A549 (cell line): ENCODE measurements around the gene NUDT1. TPM values are rescaled to one million over a fixed set of nuclear protein-coding genes. Genes with fewer than 3 reads are reported as not detected.

Experiments
- ATAC-seq, 2 experiments: fragments of 200-7000 bp in 1 of 2; fragments of >200 bp in 1 of 2; cut with Nextera tagmentation in 1 of 2; cut with Tn5 transposase in 1 of 2; 3 replicates each; pipeline versions ENCODE4 v1.8.0 to v1.9.1; 2018 to 2020; ENCODE audit warnings: mild to moderate bottlenecking in 1 of 2, moderate library complexity in 1 of 2
- CTCF ChIA-PET: fragments of 300-600 bp; sonication (Branson Sonifier 250); formaldehyde crosslinking; extraction: SDS; loops from one replicate; lab custom pipeline; 2021; ENCODE audit warnings: antibody characterized with exemption, inconsistent platforms; lab: Yijun Ruan, JAX
- POLR2A ChIA-PET: fragments of 350-600 bp; formaldehyde crosslinking; extraction: SDS; loops from one replicate; lab custom pipeline; 2021; ENCODE audit warnings: antibody characterized with exemption, inconsistent platforms; lab: Yijun Ruan, JAX
- DNase-seq, 2 experiments: peaks; one replicate each; pipeline versions ENCODE4 v3.0.0 to v3.0.0-alpha.2; 2011 to 2016; ENCODE audit warnings: low read depth in 1 of 2, low spot score in 1 of 2
- FAIRE-seq: peaks from 2 replicates; lab custom pipeline; 2011; peaks lifted over from hg19 to GRCh38; lab: Jason Lieb, UNC
- H3K27ac ChIP-seq, 2 experiments: fragments of >200 bp; sonication (Bioruptor Twin); formaldehyde crosslinking; 3 replicates each; pipeline ENCODE4 v1.5.1; 2016 to 2017
- H3K4me1 ChIP-seq: fragments of >200 bp; sonication (Bioruptor Twin); formaldehyde crosslinking; 3 replicates; pipeline ENCODE4 v1.6.1; 2016
- H3K4me2 ChIP-seq: fragments of >200 bp; sonication (Bioruptor Twin); formaldehyde crosslinking; 3 replicates; pipeline ENCODE4 v1.6.1; 2016
- H3K4me3 ChIP-seq: fragments of >200 bp; sonication (Bioruptor Twin); formaldehyde crosslinking; 3 replicates; pipeline ENCODE4 v1.5.1; 2016
- H3K9me3 ChIP-seq: fragments of >200 bp; sonication (Bioruptor Twin); formaldehyde crosslinking; 3 replicates; pipeline ENCODE4 v1.6.1; 2016
- CEBPB ChIP-seq, 2 experiments: fragments of >200 bp in 1 of 2; sonication (Bioruptor Twin) in 1 of 2; formaldehyde crosslinking in 1 of 2; IDR thresholded peaks; 2 replicates each; pipeline ENCODE4 v1.6.1; 2012 to 2016
- CHD2 ChIP-seq: fragments of 150-350 bp; IDR thresholded peaks from 2 replicates; pipeline ENCODE4 v1.6.1; 2014; ENCODE audit warnings: low read length; ENCODE audit not compliant: partially characterized antibody
- EHMT2 ChIP-seq: fragments of 200-600 bp; sonication (generic); IDR thresholded peaks from 2 replicates; pipeline ENCODE4 v1.6.1; 2016; ENCODE audit warnings: antibody characterized with exemption, low read depth, mild to moderate bottlenecking, moderate library complexity
- FOSB ChIP-seq: fragments of 250-450 bp; sonication (Bioruptor Pico); IDR thresholded peaks from 2 replicates; pipeline ENCODE4 v1.5.0; 2020; ENCODE audit warnings: mild to moderate bottlenecking, moderate library complexity
- HOXB5 ChIP-seq: fragments of 250-450 bp; sonication (Bioruptor Pico); IDR thresholded peaks from 2 replicates; pipeline ENCODE4 v1.5.0; 2020; ENCODE audit warnings: mild to moderate bottlenecking, moderate library complexity
- KDM1A ChIP-seq: fragments of 200-600 bp; sonication (generic); IDR thresholded peaks from 2 replicates; pipeline ENCODE4 v1.6.1; 2016; ENCODE audit warnings: low read depth, mild to moderate bottlenecking
- KDM5A ChIP-seq: fragments of 200-600 bp; sonication (generic); IDR thresholded peaks from 2 replicates; pipeline ENCODE4 v1.6.1; 2016; ENCODE audit warnings: antibody characterized with exemption, mild to moderate bottlenecking
- MAZ ChIP-seq: fragments of 150-350 bp; IDR thresholded peaks from 2 replicates; pipeline ENCODE4 v1.6.1; 2014; ENCODE audit warnings: antibody characterized with exemption, low read depth, low read length, borderline replicate concordance
- MYC ChIP-seq: IDR thresholded peaks from 2 replicates; pipeline ENCODE4 v1.6.1; 2012; ENCODE audit warnings: mild to moderate bottlenecking, inconsistent platforms, low read length, improper control_type of control experiment, borderline replicate concordance
- NFE2L2 ChIP-seq: fragments of 150-350 bp; conservative IDR thresholded peaks from 2 replicates; pipeline ENCODE4 v1.6.1; 2014; ENCODE audit warnings: low read length
- NR3C1 ChIP-seq: fragments of >200 bp; sonication (Bioruptor Twin); formaldehyde crosslinking; IDR thresholded peaks from 3 replicates; pipeline ENCODE4 v1.6.1; 2017
- POLR2A ChIP-seq: IDR thresholded peaks from 2 replicates; pipeline ENCODE4 v1.6.1; 2012; ENCODE audit warnings: mild to moderate bottlenecking, low read length
- POLR2AphosphoS2 ChIP-seq: conservative IDR thresholded peaks from 2 replicates; pipeline ENCODE4 v1.6.1; 2012; ENCODE audit warnings: low read length, improper control_type of control experiment, inconsistent platforms
- RAD21 ChIP-seq, 2 experiments: fragments of >200 bp in 1 of 2; sonication (Bioruptor Twin) in 1 of 2; formaldehyde crosslinking in 1 of 2; IDR thresholded peaks in 1 of 2; conservative IDR thresholded peaks in 1 of 2; 2 replicates in 1 of 2; 3 replicates in 1 of 2; pipeline ENCODE4 v1.6.1; 2012 to 2018; ENCODE audit warnings: inconsistent platforms in 1 of 2
- RARB ChIP-seq: fragments of 250-450 bp; sonication (Bioruptor Pico); IDR thresholded peaks from 2 replicates; pipeline ENCODE4 v1.8.0; 2021; ENCODE audit warnings: mild to moderate bottlenecking, moderate library complexity
- RNF2 ChIP-seq: fragments of 200-600 bp; sonication (generic); IDR thresholded peaks from 2 replicates; pipeline ENCODE4 v1.6.1; 2016; ENCODE audit warnings: low read depth, mild to moderate bottlenecking, antibody characterized with exemption, moderate library complexity, borderline replicate concordance
- SMC3 ChIP-seq: fragments of >200 bp; sonication (Bioruptor Twin); formaldehyde crosslinking; IDR thresholded peaks from 3 replicates; pipeline ENCODE4 v1.6.1; 2018; ENCODE audit warnings: inconsistent platforms
- SREBF2 ChIP-seq: fragments of 450-650 bp; IDR thresholded peaks from 2 replicates; pipeline ENCODE4 v1.6.1; 2014; ENCODE audit warnings: mild to moderate bottlenecking, moderate library complexity
- ZNF302 ChIP-seq: fragments of 250-450 bp; sonication (Bioruptor Pico); IDR thresholded peaks from 2 replicates; pipeline ENCODE4 v1.9.0; 2021; ENCODE audit warnings: inconsistent platforms, mild to moderate bottlenecking, moderate library complexity
- WGBS: methylation state at CpG from one replicate; pipeline ENCODE4 v1.1.6; 2017; ENCODE audit errors: missing lambda C conversion rate; 5-methylcytosine and 5-hydroxymethylcytosine counted together
- polyA plus RNA-seq, 4 experiments: library from polyadenylated mRNA; depleted of rRNA in 3 of 4; stranded (reverse); fragments of >200 nt; fragmentation: RNase III in 1 of 4; extraction: RNeasy Plus Mini Kit Qiagen cat#74134 plus additional on column Dnase treatment in 1 of 4; gene quantifications; 2 replicates in 3 of 4; 3 replicates in 1 of 4; pipeline ENCODE4 v1.2.3, GENCODE V29; 2011 to 2017
- TF ChIP-seq, protein P1 (sequence below): IDR thresholded peaks from 2 replicates; pipeline ENCODE4 v1.6.1; 2012; ENCODE audit warnings: low read depth, borderline replicate concordance
- TF ChIP-seq, protein P2 (sequence below): IDR thresholded peaks from 2 replicates; pipeline ENCODE4 v1.6.1; 2012
- TF ChIP-seq, protein P3 (sequence below): fragments of 150-350 bp; IDR thresholded peaks from 2 replicates; pipeline ENCODE4 v1.6.1; 2014; ENCODE audit warnings: low read depth, mild to moderate bottlenecking, low read length
- TF ChIP-seq, protein P4 (sequence below): fragments of >200 bp; sonication (Bioruptor Twin); formaldehyde crosslinking; IDR thresholded peaks from 3 replicates; pipeline ENCODE4 v1.6.1; 2016
- TF ChIP-seq, protein P5 (sequence below): IDR thresholded peaks from 2 replicates; pipeline ENCODE4 v1.6.1; 2012
- TF ChIP-seq, protein P6 (sequence below): fragments of 450-650 bp; IDR thresholded peaks from 2 replicates; pipeline ENCODE4 v1.6.1; 2014; ENCODE audit warnings: antibody characterized with exemption
- TF ChIP-seq, protein P7 (sequence below): fragments of >200 bp; sonication (Bioruptor Twin); formaldehyde crosslinking; IDR thresholded peaks from 3 replicates; pipeline ENCODE4 v1.5.1; 2016

The NUDT1 gene
- polyA plus RNA-seq, 2 of the 4 experiments (the other 2 are of a cell fraction): 38.3 to 92.3 TPM

DNA sequence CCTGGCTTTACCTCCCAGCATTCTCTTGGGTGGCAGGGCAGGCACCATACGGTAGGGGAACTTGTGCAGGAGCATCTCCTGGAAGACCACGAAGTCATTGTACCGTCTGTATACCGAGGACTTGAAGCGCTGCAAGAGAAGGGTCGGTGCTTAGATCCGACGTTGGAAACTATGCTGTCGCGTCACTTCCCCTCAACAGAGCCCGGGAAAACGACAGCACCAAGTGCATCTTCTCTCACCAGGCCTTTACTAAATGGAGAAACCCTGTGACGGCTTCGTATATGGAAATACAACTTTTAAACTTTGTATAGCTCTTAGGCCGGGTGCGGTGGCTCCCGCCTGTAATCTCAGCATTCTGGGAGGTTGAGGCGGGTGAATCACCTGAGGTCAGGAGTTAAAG lies 33.1 kb downstream of the NUDT1 start:
- H3K4me3 ChIP-seq: no peak overlapping the region
- DNase-seq (no peak), FAIRE-seq (no peak), ATAC-seq (no peak)
- 91% methylated on average over 18 of the region's 18 CpGs for WGBS
- ChIA-PET POLR2A (no interaction called here), CTCF (interaction anchor here (1.0 kb wide), 2 partner anchors 9 to 73 kb away, joined by 3 to 4 read pairs; no protein-coding TSS in a partner anchor)
- H3K27ac ChIP-seq: no peak overlapping the region
- H3K4me1 ChIP-seq: no peaks in the 10 kb centered on the region
- H3K4me2 ChIP-seq: no peak overlapping the region
- H3K9me3 ChIP-seq: no peaks in the 10 kb centered on the region
- no peak for TF ChIP-seq MYC
- TF ChIP-seq, protein P1, sequence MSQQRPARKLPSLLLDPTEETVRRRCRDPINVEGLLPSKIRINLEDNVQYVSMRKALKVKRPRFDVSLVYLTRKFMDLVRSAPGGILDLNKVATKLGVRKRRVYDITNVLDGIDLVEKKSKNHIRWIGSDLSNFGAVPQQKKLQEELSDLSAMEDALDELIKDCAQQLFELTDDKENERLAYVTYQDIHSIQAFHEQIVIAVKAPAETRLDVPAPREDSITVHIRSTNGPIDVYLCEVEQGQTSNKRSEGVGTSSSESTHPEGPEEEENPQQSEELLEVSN: no peak
- no peak for TF ChIP-seq RNF2
- TF ChIP-seq, protein P2, sequence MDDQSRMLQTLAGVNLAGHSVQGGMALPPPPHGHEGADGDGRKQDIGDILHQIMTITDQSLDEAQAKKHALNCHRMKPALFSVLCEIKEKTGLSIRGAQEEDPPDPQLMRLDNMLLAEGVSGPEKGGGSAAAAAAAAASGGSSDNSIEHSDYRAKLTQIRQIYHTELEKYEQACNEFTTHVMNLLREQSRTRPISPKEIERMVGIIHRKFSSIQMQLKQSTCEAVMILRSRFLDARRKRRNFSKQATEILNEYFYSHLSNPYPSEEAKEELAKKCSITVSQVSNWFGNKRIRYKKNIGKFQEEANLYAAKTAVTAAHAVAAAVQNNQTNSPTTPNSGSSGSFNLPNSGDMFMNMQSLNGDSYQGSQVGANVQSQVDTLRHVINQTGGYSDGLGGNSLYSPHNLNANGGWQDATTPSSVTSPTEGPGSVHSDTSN: no peak
- TF ChIP-seq, protein P3, sequence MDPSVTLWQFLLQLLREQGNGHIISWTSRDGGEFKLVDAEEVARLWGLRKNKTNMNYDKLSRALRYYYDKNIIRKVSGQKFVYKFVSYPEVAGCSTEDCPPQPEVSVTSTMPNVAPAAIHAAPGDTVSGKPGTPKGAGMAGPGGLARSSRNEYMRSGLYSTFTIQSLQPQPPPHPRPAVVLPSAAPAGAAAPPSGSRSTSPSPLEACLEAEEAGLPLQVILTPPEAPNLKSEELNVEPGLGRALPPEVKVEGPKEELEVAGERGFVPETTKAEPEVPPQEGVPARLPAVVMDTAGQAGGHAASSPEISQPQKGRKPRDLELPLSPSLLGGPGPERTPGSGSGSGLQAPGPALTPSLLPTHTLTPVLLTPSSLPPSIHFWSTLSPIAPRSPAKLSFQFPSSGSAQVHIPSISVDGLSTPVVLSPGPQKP: no peak
- TF ChIP-seq POLR2A: no peak
- no peak for TF ChIP-seq NR3C1
- TF ChIP-seq RARB (CRISPR knock-in tag): no peak
- TF ChIP-seq CEBPB (IDR thresholded peaks at IDR 0.05): no peak
- no peak for TF ChIP-seq KDM1A

DNA sequence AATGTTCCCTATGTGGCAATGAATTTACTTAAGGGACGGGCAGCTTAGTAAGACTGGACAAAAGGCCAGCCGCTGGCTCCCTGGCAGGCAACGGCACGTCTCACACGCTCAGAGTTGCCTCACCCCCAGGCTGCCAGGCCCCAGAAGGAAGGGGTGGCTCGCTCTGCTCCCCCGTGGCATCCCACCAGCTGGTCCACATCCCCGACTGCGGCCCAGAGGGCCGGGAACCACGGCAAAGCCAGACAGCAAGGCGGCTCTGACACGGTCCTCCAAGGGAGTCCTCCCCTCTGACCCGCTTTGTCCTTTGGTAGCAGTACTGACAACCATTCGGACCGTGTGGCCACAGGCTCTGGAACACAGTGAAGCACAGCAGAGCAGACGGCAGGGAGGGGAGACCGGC lies 34.1 kb downstream of the NUDT1 start:
- Histone ChIP-seq H3K4me1 (no peaks in the 10 kb centered on the region), H3K9me3 (no peaks in the 10 kb centered on the region), H3K4me3 (no peak overlapping the region), H3K4me2 (no peak overlapping the region), H3K27ac (no peak overlapping the region)
- ChIA-PET CTCF (no interaction called here), POLR2A (no interaction called here)
- no peak for DNase-seq
- 87% methylated on average over 15 of the region's 18 CpGs for WGBS
- ATAC-seq: no peak
- FAIRE-seq: no peak
- TF ChIP-seq, protein P4, sequence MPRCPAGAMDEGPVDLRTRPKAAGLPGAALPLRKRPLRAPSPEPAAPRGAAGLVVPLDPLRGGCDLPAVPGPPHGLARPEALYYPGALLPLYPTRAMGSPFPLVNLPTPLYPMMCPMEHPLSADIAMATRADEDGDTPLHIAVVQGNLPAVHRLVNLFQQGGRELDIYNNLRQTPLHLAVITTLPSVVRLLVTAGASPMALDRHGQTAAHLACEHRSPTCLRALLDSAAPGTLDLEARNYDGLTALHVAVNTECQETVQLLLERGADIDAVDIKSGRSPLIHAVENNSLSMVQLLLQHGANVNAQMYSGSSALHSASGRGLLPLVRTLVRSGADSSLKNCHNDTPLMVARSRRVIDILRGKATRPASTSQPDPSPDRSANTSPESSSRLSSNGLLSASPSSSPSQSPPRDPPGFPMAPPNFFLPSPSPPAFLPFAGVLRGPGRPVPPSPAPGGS: no peak
- TF ChIP-seq, protein P1: no peak
- TF ChIP-seq HOXB5: no peak
- TF ChIP-seq, protein P5, sequence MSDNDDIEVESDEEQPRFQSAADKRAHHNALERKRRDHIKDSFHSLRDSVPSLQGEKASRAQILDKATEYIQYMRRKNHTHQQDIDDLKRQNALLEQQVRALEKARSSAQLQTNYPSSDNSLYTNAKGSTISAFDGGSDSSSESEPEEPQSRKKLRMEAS: no peak
- TF ChIP-seq CHD2: no peak
- TF ChIP-seq SREBF2: no peak
- TF ChIP-seq MAZ: no peak
- TF ChIP-seq, protein P6, sequence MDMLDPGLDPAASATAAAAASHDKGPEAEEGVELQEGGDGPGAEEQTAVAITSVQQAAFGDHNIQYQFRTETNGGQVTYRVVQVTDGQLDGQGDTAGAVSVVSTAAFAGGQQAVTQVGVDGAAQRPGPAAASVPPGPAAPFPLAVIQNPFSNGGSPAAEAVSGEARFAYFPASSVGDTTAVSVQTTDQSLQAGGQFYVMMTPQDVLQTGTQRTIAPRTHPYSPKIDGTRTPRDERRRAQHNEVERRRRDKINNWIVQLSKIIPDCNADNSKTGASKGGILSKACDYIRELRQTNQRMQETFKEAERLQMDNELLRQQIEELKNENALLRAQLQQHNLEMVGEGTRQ: no peak
- TF ChIP-seq NFE2L2: no peak

DNA sequence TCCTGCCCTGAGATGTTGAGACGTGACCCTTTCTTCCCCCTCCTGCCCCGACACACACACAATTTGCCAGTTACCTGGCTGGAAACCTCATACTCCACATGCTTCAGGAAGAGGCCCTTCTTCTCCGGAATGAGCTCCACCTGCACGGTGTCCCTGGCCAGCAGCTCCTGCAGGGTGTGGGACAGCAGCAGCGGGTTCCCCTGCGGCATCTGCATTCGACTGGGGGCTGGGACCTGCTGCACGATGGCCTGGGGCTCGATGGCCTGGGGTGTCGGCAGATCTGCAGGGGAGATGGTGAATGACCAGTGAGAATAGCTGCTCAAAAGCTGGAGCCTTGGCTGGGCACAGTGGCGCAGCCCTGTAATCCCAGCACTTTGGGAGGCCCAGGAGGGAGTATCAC lies 36.0 kb downstream of the NUDT1 start:
- 97% methylated on average over 10 of the region's 11 CpGs for WGBS
- DNase-seq (no peak), ATAC-seq (no peak), FAIRE-seq (no peak)
- Histone ChIP-seq H3K4me3 (no peak overlapping the region), H3K4me1 (no peaks in the 10 kb centered on the region), H3K4me2 (no peak overlapping the region), H3K9me3 (no peaks in the 10 kb centered on the region), H3K27ac (no peak overlapping the region)
- ChIA-PET CTCF (no interaction called here), POLR2A (no interaction called here)
- no peak for TF ChIP-seq MYC
- TF ChIP-seq SMC3: no peak
- TF ChIP-seq ZNF302: no peak
- no peak for TF ChIP-seq MAZ
- TF ChIP-seq, protein P7, sequence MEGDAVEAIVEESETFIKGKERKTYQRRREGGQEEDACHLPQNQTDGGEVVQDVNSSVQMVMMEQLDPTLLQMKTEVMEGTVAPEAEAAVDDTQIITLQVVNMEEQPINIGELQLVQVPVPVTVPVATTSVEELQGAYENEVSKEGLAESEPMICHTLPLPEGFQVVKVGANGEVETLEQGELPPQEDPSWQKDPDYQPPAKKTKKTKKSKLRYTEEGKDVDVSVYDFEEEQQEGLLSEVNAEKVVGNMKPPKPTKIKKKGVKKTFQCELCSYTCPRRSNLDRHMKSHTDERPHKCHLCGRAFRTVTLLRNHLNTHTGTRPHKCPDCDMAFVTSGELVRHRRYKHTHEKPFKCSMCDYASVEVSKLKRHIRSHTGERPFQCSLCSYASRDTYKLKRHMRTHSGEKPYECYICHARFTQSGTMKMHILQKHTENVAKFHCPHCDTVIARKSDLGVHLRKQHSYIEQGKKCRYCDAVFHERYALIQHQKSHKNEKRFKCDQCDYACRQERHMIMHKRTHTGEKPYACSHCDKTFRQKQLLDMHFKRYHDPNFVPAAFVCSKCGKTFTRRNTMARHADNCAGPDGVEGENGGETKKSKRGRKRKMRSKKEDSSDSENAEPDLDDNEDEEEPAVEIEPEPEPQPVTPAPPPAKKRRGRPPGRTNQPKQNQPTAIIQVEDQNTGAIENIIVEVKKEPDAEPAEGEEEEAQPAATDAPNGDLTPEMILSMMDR: no peak
- no peak for TF ChIP-seq FOSB (CRISPR knock-in tag)
- TF ChIP-seq, protein P3: no peak
- TF ChIP-seq POLR2AphosphoS2: no peak
- no peak for TF ChIP-seq RAD21 (conservative IDR thresholded peaks at IDR 0.05 in 1 of 2, IDR thresholded peaks at IDR 0.05 in 1 of 2)
- no peak for TF ChIP-seq EHMT2
- no peak for TF ChIP-seq RARB (CRISPR knock-in tag)
- no peak for TF ChIP-seq KDM5A
